Stimulated activated naive CD4-positive, alpha-beta T cell treated with Interleukin-2 at 50 U/mL for 16 hours (primary cell): ENCODE data around the gene OBSL1.

Source experiments
- DNase-seq: peaks from one replicate; lab custom pipeline; 2025; lab: John Stamatoyannopoulos, UW

Gene OBSL1

DNA sequence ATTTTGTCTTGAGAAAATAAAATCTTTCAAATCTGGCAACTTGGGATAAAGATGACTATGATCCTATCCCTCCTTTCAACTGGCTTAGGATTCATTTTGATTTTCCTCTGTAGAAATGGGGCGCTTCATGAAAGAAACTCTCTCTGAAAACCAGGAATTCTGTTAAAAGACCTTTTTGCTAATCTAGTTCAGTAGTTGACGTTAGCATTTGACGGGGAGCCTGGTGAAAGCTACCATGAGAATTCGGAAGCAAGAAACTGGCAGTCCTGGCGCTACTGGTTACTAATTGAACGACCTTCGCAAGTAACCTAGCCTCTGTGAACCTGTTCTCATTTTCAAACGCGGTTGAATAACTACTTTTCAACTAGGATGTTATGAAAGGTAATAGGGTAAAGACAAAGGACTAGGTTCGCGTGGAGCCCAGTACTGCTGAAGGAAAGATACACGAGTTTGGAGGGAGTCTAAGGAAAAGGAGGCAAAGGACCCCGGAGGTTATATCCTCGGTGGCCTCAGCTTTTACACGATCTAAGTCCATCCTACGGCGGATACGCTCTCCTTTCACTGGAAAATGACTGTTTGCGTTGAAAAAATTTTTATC, 25.7 kb upstream of the OBSL1 start:
- no peak for DNase-seq

- DNase-seq, result no peak
Observed at GRCh38 chr2:219595256-219595655, 23.9 kb upstream of the OBSL1 start.

- no peak for DNase-seq
Observed at GRCh38 chr2:219593154-219593553, 21.8 kb upstream of the OBSL1 start.

DNA sequence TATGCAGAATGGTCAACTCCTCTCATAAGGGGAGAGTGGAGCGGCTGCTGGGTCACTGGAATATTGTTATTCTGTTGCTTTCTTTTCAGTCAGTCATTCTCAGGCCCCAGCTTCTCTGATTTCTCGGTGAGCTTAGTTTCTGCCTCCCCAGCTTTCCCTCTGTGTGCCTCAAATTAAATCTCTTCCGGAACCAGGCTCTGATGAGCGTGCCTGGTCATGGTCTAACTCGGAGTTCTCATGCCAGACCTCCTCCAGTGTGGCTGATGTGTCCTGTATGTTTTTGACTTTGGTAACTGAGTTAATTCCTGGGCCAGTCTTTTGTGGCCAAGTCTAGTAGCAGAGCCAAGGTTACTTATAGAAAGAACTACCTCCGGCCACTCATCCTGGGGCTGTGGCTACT, 21.4 kb upstream of the OBSL1 start:
- DNase-seq, result no peak

GRCh38 chr2:219591091-219591490, 19.8 kb upstream of the OBSL1 start:
- no peak for DNase-seq

DNA sequence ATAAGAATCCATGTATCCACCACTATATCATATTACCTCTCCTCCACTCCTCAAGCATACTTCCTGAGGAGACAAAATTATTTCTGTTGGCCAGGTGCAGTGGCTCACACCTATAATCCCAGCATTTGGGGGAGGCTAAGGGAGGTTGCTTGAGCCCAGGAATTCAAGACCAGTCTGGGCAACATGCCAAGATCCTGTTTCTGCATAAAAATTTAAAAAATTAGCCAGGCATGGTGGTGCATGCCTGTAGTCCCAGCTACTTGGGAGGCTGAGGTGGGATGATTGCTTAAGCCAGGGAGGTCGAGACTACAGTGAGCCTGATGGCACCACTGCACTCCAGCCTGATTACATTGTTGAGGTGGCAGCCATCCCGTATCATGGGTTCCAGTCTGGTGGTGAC, 10.0 kb upstream of the OBSL1 start:
- no peak for DNase-seq

DNA sequence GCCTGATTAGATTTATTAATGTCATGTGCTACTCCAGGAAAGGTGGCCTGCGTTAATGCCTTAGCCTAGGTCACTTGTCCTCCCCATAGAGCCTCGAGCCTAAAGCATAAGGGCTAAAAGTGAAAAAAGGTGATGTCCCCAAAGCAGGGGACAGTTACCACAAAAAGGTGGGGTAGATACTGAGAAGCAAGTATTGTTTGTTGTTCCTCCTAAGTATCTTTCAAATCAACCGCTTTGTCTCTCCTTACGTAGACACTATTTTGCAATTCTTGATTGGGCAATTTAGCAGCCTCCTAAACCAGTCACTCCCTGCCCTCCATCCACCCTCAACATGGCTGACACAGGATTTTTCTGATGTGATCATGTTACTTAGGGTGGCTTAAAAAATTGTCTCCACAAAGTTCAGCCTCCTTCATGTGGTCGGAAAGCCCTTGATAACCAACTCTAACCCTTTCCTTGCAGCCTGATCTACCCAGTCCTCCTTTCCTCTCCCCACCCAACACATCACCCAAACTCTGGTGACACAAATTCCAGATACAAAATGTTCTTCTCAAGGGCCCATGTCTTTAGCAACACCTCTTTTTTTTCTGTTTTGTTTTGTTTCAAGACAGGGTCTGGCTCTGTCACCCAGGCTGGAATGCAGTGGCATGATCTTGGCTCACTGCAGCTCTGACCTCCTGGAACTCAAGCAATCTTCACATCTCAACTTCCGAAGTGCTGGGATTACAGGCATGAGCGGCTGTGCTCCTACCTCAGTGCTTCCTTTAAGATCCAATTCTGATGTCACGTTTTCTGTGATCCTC, 7.7 kb upstream of the OBSL1 start:
- no peak for DNase-seq

DNA sequence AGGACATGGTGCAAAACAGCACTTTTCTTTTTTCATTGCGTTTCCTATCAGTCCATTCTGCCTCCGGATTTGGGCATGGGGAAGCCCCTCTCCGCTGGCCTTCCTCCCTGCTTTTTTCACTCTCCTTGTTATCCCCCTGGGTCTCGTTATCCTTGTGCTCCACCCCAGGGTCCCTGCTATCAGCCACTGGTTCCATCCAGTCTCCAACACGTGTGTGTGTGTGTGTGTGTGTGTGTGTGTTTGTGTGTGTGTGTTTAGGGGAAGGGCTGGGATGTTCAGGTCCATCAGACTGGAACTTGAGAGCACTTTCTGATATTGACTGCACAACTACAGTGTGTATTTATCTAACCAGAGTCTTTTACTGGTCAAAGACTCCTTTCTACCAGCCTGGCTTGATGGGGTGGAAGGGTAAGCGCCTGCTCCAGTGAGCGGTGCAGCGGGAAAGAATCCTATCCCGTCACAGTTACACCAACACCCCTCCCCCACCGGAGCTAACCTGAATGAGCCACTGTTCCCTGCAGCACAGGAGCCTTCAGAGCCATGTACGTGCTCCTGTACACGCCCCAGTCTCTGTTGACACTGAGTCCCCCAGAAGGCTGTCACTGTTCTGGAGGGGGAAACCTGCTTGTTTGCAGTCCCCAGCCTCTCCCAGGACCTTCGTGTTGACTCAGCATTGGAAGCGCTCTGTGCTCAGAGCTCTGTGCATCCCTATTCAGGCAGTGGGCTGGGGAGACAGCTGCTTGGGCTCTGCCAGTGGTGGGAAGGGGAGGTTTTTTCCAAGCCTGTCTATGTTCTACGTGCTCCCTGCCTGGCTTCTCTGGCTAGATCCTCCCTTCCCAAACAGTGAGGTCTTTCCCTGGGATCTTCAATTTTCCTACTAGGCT, 5.4 kb upstream of the OBSL1 start:
- no peak for DNase-seq

- DNase-seq, result no peak
Observed at GRCh38 chr2:219575566-219576504, 4.5 kb upstream of the OBSL1 start.

- DNase-seq, result no peak
Observed at GRCh38 chr2:219574484-219575311, 3.4 kb upstream of the OBSL1 start.

GRCh38 chr2:219573166-219573565, 1.8 kb upstream of the OBSL1 start:
- no peak for DNase-seq

DNA sequence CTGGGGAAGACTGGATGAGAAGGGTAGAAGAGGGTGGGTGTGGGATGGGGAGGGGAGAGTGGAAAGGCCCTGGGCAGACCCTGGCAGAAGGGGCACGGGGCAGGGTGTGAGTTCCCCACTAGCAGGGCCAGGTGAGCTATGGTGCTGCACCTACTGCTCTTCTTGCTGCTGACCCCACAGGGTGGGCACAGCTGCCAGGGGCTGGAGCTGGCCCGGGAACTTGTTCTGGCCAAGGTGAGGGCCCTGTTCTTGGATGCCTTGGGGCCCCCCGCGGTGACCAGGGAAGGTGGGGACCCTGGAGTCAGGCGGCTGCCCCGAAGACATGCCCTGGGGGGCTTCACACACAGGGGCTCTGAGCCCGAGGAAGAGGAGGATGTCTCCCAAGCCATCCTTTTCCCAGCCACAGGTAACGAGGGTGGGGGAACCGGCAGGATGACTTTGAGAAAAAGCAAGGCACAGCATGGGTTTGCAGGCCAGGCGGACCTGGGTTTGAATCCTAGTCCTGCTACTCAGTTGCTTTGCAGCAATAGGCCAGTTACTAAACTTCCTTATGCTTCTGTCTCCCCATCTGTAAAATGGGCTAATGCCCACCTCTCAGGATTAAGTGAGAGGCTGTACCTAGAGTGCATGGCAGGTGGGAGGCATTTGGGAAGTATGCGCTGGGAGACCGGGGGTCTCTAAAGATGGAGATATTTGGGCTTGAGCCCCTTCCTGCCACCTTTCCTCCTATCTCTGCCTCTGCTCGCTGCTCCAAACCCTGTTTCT, 1.1 kb upstream of the OBSL1 start, which contains the start of gene INHA:
Gene INHA, plus strand, starts transcription at position 74 of the 765 bp plus-strand sequence. Its CDS starts 65 bp downstream, at position 139.
- DNase-seq, result no peak

DNA sequence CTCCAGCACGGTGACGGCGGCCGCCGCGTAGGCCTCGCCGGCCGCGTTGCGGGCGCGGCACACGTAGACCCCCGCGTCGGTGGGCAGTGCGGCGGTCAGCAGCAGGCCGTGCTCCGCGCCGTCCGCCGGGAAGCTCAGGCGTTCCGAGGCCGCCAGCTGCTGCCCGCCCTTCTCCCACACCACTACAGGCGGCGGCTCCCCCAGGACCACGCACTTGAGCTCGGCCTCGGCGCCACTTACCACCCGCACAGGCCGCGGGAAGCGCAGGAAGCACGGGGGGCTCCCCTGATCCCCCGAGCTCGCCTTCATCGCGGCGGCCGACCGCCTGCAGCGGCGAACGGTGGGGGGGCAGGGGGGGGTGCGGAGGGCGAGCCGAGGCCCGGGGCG, 422 bp downstream of the OBSL1 start:
- no peak for DNase-seq

- DNase-seq, result no peak
Observed at GRCh38 chr2:219570194-219570923, 980 bp downstream of the OBSL1 start.

- DNase-seq, result no peak
Observed at GRCh38 chr2:219569635-219570034, 1.7 kb downstream of the OBSL1 start.

- DNase-seq, result no peak
Observed at GRCh38 chr2:219569041-219569440, 2.3 kb downstream of the OBSL1 start.

GRCh38 chr2:219567791-219568361, 3.5 kb downstream of the OBSL1 start:
- no peak for DNase-seq

DNA sequence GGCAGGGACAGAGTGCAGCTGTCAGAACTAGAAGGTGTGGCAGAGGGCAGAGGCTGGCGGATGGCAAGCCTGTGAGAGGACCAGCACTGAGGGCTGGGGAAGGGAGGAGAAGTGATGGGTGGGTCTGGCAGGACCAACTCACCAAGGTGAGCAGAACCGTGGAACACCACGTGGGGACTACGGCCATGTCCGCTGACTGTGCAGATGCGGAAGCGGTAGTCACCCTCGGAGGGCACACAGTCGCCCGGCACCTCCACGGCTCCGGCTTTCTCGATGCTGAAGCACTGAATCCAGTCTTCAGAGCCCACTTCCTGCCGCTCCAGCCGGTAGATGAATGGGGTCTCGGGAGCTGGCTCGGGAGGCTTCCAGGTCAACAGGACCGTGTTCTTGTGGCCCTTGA, 4.2 kb downstream of the OBSL1 start:
- DNase-seq, result no peak

DNA sequence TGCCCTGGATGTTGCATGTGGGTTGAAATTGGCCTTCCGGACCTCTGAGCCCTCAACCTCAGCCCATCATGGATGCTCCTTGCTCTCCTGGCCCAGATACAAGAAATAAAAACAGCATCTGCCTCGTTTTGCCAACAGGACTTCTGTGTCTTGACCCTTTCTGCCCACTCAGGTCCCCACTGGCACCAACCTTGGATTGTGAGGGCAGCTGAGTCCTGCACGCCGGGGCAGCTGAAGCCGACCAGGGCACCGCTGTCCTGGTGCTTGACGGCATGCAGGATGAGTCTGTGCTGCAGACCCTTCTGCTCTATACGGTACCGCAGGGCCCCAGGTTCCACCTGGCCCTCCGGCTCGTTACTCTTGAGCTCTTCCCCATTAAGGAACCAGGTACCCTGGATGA, 4.7 kb downstream of the OBSL1 start:
- no peak for DNase-seq
